ENCODE measurements around the gene BLMH.

The BLMH gene

DNA sequence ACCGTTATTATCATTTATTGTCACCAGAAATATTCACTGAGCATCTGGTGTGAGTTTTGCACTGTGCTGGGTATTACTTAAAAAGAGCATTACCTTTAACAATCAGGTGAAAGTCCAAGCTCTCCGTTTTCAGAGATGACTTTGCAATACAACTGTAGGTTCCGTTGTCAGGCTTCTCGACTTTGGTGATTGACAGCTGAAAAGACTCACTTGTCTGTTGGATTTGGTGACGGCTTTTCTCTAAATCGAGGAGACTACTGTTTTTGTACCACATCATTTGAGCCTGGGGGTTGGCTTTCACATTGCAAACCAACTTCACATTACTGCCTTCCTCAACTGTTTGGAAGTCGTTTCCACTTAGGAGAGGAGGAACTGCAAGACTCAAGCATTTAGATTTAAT lies 33.0 kb upstream of the BLMH start:
- Histone ChIP-seq H3K36me3 (ENCODE audit: control insufficient read depth, low read length) (no peaks in the 10 kb centered on the region), H3K27ac (ENCODE audit: low read depth, low read length) (no peak overlapping the region), H4K20me1 (ENCODE audit: control insufficient read depth, insufficient read depth, low read depth, low read length) (no peaks in the 10 kb centered on the region), H3K9me3 (ENCODE audit: control insufficient read depth, insufficient read depth, low read length) (no peaks in the 10 kb centered on the region), H3K27me3 (ENCODE audit: control insufficient read depth, low read length) (peaks cover 7% of the 10 kb centered on the region), H3F3A (ENCODE audit: control insufficient read depth, insufficient read depth) (no peaks in the 10 kb centered on the region), H3K4me2 (ENCODE audit: low read length) (no peak overlapping the region), H3K4me1 (ENCODE audit: control insufficient read depth, low read length) (peaks cover 14% of the 10 kb centered on the region), H3K9me2 (replicated peaks; ENCODE audit: control insufficient read depth, low read length) (no peaks in the 10 kb centered on the region), H3K79me2 (ENCODE audit: control insufficient read depth, low read length) (no peaks in the 10 kb centered on the region), H3K4me3 (ENCODE audit: low read length) (no peak overlapping the region)
- TF ChIP-seq, protein P1, sequence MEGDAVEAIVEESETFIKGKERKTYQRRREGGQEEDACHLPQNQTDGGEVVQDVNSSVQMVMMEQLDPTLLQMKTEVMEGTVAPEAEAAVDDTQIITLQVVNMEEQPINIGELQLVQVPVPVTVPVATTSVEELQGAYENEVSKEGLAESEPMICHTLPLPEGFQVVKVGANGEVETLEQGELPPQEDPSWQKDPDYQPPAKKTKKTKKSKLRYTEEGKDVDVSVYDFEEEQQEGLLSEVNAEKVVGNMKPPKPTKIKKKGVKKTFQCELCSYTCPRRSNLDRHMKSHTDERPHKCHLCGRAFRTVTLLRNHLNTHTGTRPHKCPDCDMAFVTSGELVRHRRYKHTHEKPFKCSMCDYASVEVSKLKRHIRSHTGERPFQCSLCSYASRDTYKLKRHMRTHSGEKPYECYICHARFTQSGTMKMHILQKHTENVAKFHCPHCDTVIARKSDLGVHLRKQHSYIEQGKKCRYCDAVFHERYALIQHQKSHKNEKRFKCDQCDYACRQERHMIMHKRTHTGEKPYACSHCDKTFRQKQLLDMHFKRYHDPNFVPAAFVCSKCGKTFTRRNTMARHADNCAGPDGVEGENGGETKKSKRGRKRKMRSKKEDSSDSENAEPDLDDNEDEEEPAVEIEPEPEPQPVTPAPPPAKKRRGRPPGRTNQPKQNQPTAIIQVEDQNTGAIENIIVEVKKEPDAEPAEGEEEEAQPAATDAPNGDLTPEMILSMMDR (IDR thresholded peaks at IDR 0.05; ENCODE audit: low read depth, low read length, poor library complexity, severe bottlenecking) = no peak
- TF ChIP-seq EZH2phosphoT487 (IDR thresholded peaks at IDR 0.05; ENCODE audit: borderline replicate concordance, low read length) = no peak

DNA sequence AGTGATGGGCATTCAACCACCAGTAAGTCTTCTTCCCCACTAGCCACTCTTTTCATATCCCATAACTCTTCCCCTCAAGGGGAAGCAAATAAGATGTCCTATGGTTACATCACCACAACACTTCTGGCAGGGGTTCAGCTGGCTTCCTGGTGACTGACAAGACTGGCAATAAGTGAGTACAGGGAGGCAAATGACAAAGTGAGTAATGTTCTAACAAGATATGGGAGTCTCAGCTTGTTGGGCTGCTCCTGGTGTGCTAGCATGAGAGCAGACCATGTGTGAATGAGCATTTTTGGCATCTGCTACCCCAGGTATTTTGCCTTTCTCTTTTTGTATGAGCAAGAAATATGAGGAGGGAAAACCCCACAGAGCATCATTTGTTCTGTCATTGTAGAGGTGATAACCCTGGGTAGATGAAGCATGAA lies 32.2 kb upstream of the BLMH start:
- H3K27ac ChIP-seq (ENCODE audit: low read depth, low read length) = no peak overlapping the region
- no peak overlapping the region for H3K4me2 ChIP-seq (ENCODE audit: low read length)
- TF ChIP-seq EZH2phosphoT487 (IDR thresholded peaks at IDR 0.05; ENCODE audit: borderline replicate concordance, low read length) = no peak
- TF ChIP-seq, protein P1 (IDR thresholded peaks at IDR 0.05; ENCODE audit: low read depth, low read length, poor library complexity, severe bottlenecking) = no peak

DNA sequence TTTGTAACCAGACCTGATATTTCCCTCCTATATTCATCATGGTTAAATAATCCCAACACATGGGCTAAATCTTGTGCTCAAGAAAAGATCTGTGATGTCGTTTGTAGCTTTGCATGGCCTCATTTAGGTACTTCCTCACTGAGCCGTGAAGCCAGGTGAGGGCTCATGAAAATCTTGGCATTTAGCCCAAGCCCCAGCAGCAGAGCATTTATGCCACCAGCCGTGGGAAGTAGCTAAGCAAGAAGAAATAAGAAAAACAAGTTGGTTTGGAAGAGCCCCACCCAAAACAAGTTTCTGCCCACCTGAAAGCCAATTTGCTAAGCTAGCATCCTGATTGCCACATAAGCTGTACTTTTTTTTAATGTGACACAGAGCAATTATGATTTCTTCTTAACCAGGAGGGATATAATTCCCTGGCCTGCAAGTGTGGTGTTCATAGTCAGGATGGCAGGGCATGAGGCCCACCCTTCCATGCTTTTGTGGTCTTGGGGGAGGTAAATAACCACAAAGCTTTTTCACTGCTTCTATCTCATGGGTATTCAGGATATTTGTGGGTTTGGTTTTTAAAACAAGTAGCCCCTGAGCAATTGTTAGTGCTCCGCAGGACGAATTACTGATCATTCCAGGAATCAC lies 31.6 kb upstream of the BLMH start:
- no peaks in the 10 kb centered on the region for H3F3A ChIP-seq (ENCODE audit: control insufficient read depth, insufficient read depth)
- H4K20me1 ChIP-seq (ENCODE audit: control insufficient read depth, insufficient read depth, low read depth, low read length) = no peaks in the 10 kb centered on the region
- no peak overlapping the region for H3K27ac ChIP-seq (ENCODE audit: low read depth, low read length)
- peaks cover 7% of the 10 kb centered on the region; the same call in 1 of the 2 replicates for H3K27me3 ChIP-seq (ENCODE audit: control insufficient read depth, low read length)
- H3K9me3 ChIP-seq (ENCODE audit: control insufficient read depth, insufficient read depth, low read length) = no peaks in the 10 kb centered on the region
- peaks cover 14% of the 10 kb centered on the region for H3K4me1 ChIP-seq (ENCODE audit: control insufficient read depth, low read length)
- H3K36me3 ChIP-seq (ENCODE audit: control insufficient read depth, low read length) = no peaks in the 10 kb centered on the region
- peak overlapping the region; percentile 41 for H3K4me2 ChIP-seq (ENCODE audit: low read length)
- TF ChIP-seq EZH2phosphoT487 (IDR thresholded peaks at IDR 0.05; ENCODE audit: borderline replicate concordance, low read length) = no peak
- TF ChIP-seq, protein P1 (IDR thresholded peaks at IDR 0.05; ENCODE audit: low read depth, low read length, poor library complexity, severe bottlenecking) = no peak
- no peaks in the 10 kb centered on the region for H3K79me2 ChIP-seq (ENCODE audit: control insufficient read depth, low read length)
- no peak overlapping the region for H3K4me3 ChIP-seq (ENCODE audit: low read length)
- H3K9me2 ChIP-seq (replicated peaks; ENCODE audit: control insufficient read depth, low read length) = no peaks in the 10 kb centered on the region

More for the DNA sequence above, 32.2 kb upstream of the BLMH start:
- Histone ChIP-seq H3K79me2 (ENCODE audit: control insufficient read depth, low read length) (no peaks in the 10 kb centered on the region), H3K27me3 (ENCODE audit: control insufficient read depth, low read length) (peaks cover 7% of the 10 kb centered on the region; the same call in 1 of the 2 replicates), H3K9me2 (replicated peaks; ENCODE audit: control insufficient read depth, low read length) (no peaks in the 10 kb centered on the region), H3K9me3 (ENCODE audit: control insufficient read depth, insufficient read depth, low read length) (no peaks in the 10 kb centered on the region), H3F3A (ENCODE audit: control insufficient read depth, insufficient read depth) (no peaks in the 10 kb centered on the region), H3K4me1 (ENCODE audit: control insufficient read depth, low read length) (peaks cover 14% of the 10 kb centered on the region), H3K36me3 (ENCODE audit: control insufficient read depth, low read length) (no peaks in the 10 kb centered on the region), H3K4me3 (ENCODE audit: low read length) (no peak overlapping the region), H4K20me1 (ENCODE audit: control insufficient read depth, insufficient read depth, low read depth, low read length) (no peaks in the 10 kb centered on the region)

Measured in DOHH2 (cell line).